Body of pancreas (tissue), 4 donors: Measurements from ENCODE around the gene SPHK2.

ENCODE experiments used
- POLR2A ChIP-seq, 3 donors: fragments of 450-650 bp; IDR thresholded peaks; one replicate each; pipeline ENCODE4 v1.6.1; 2016; ENCODE audit warnings: antibody characterized with exemption in 3 of 3, mild to moderate bottlenecking in 2 of 3
- TF ChIP-seq, protein P1 (sequence below), 7 experiments: fragments of 450-650 bp in 4 of 7; fragments of 200-600 bp in 3 of 7; sonication (generic) in 3 of 7; IDR thresholded peaks; one replicate each; pipeline ENCODE4 v1.5.1; 2016 to 2019; ENCODE audit warnings: antibody characterized with exemption in 7 of 7

DNA sequence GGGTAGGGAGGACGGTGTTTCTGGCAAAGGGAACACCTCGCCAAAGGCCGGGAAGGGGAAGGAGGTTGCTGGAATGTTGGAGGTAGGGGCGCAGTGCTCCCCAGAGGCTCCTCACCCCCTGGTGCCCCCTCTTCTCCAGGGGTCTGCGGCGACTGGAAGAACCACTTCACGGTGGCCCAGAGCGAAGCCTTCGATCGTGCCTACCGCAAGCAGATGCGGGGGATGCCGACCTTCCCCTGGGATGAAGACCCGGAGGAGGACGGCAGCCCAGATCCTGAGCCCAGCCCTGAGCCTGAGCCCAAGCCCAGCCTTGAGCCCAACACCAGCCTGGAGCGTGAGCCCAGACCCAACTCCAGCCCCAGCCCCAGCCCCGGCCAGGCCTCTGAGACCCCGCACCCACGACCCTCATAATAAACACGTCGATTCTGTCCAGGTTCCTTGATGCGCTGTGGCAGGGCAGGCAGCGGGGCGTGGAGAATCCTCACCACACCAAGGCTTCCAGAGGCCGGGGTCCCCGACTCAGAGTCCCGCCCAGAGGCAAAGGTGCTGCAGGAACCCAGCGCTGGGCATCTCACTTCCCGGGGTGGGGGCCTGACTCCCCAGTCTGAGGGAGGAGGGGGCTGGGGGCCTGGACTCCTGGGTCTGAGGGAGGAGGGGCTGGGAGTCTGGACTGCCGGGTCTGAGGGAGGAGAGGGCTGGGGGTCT lies 20.2 kb upstream of the SPHK2 start:
- TF ChIP-seq, protein P1, sequence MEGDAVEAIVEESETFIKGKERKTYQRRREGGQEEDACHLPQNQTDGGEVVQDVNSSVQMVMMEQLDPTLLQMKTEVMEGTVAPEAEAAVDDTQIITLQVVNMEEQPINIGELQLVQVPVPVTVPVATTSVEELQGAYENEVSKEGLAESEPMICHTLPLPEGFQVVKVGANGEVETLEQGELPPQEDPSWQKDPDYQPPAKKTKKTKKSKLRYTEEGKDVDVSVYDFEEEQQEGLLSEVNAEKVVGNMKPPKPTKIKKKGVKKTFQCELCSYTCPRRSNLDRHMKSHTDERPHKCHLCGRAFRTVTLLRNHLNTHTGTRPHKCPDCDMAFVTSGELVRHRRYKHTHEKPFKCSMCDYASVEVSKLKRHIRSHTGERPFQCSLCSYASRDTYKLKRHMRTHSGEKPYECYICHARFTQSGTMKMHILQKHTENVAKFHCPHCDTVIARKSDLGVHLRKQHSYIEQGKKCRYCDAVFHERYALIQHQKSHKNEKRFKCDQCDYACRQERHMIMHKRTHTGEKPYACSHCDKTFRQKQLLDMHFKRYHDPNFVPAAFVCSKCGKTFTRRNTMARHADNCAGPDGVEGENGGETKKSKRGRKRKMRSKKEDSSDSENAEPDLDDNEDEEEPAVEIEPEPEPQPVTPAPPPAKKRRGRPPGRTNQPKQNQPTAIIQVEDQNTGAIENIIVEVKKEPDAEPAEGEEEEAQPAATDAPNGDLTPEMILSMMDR (IDR thresholded peaks at IDR 0.05) = no peak
- no peak for TF ChIP-seq POLR2A (IDR thresholded peaks at IDR 0.05)
